ENCODE results near the gene MICU1.

DNA sequence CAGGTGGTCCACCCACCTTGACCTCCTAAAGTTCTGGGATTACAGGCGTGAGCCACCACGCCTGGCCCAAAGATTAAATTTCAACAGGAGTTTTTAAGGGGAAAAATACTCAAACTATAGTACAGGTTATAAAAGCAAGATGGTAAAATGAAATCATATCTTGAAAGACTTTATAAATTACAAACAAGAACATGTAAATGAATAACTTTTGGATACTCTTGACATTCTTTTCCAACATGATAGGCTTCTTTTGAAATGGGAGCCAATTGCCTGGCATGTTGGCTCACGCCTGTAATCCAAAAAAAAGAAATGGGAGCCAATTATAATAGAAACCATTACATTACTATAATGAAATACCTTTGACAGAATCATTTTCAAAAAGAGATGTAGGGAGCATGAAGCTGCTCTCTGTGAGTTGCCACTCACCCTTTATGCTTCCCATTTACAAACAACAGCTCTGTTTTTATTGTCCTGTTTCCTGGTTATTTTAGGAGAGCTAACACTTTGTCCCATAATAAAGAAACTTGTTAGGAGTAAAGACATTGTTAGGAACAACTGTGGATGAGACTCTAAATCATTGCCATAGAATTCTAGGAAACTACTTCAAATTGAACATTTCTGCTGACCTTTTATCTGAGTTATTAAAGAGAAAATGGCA, 41.5 kb upstream of the MICU1 start:
- TF ChIP-seq, protein P1, sequence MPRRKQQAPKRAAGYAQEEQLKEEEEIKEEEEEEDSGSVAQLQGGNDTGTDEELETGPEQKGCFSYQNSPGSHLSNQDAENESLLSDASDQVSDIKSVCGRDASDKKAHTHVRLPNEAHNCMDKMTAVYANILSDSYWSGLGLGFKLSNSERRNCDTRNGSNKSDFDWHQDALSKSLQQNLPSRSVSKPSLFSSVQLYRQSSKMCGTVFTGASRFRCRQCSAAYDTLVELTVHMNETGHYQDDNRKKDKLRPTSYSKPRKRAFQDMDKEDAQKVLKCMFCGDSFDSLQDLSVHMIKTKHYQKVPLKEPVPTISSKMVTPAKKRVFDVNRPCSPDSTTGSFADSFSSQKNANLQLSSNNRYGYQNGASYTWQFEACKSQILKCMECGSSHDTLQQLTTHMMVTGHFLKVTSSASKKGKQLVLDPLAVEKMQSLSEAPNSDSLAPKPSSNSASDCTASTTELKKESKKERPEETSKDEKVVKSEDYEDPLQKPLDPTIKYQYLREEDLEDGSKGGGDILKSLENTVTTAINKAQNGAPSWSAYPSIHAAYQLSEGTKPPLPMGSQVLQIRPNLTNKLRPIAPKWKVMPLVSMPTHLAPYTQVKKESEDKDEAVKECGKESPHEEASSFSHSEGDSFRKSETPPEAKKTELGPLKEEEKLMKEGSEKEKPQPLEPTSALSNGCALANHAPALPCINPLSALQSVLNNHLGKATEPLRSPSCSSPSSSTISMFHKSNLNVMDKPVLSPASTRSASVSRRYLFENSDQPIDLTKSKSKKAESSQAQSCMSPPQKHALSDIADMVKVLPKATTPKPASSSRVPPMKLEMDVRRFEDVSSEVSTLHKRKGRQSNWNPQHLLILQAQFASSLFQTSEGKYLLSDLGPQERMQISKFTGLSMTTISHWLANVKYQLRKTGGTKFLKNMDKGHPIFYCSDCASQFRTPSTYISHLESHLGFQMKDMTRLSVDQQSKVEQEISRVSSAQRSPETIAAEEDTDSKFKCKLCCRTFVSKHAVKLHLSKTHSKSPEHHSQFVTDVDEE (CRISPR knock-in tag; IDR thresholded peaks at IDR 0.05), result no peak
- TF ChIP-seq CSDC2 (CRISPR knock-in tag; IDR thresholded peaks at IDR 0.05) (no peak), SNAI2 (CRISPR knock-in tag; IDR thresholded peaks at IDR 0.05) (no peak), ZFP3 (CRISPR knock-in tag; IDR thresholded peaks at IDR 0.05) (no peak), ISL1 (CRISPR knock-in tag; IDR thresholded peaks at IDR 0.05) (no peak)
- TF ChIP-seq, protein P2, sequence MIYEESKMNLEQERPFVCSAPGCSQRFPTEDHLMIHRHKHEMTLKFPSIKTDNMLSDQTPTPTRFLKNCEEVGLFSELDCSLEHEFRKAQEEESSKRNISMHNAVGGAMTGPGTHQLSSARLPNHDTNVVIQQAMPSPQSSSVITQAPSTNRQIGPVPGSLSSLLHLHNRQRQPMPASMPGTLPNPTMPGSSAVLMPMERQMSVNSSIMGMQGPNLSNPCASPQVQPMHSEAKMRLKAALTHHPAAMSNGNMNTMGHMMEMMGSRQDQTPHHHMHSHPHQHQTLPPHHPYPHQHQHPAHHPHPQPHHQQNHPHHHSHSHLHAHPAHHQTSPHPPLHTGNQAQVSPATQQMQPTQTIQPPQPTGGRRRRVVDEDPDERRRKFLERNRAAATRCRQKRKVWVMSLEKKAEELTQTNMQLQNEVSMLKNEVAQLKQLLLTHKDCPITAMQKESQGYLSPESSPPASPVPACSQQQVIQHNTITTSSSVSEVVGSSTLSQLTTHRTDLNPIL (CRISPR knock-in tag; IDR thresholded peaks at IDR 0.05; ENCODE audit: low read depth), result no peak
